Endometrial microvascular endothelial cells (primary cell): ENCODE data around the gene S100A8. TPM values are rescaled to one million over a fixed set of nuclear protein-coding genes. Genes with fewer than 3 reads are reported as not detected.
"Not testable (repeated sequence)": the region's sequence is repeated elsewhere in the genome, so short reads cannot be mapped to it uniquely, and the experiment has no call there.

Experiments
- in situ Hi-C: cut with HindIII; loops from 2 replicates; pipeline ENCODE4 v1.10.0; 2017; ENCODE audit warnings: low sequenced_read_pairs, low pct_unique_long_range_greater_than_20kb; ENCODE audit errors: inconsistent ontology term
- total RNA-seq: library from RNA; depleted of rRNA; stranded (reverse); fragments of >200 nt; gene quantifications from one replicate; pipeline ENCODE4 v1.2.3, GENCODE V29; 2015; ENCODE audit errors: inconsistent ontology term

Gene S100A8
- not detected for total RNA-seq

- in situ Hi-C loops = no loop called here
These were observed at the start of gene S100A8 for GRCh38 chr1:153390938-153391710. Gene S100A8 (minus strand): TSS chr1:153391073. CDS start chr1:153390535, 538 bp downstream.

- in situ Hi-C loops = no loop called here
These were observed 48.4 kb upstream of the S100A8 start for GRCh38 chr1:153439273-153439672.

- in situ Hi-C loops = no loop called here
These were observed 47.7 kb upstream of the S100A8 start for GRCh38 chr1:153438599-153438998.

GRCh38 chr1:153437236-153437635 is 46.4 kb upstream of the S100A8 start:
- in situ Hi-C loops = no loop called here

GRCh38 chr1:153434746-153435455 is 44.0 kb upstream of the S100A8 start:
- in situ Hi-C loops = no loop called here

GRCh38 chr1:153432874-153433681 is 42.2 kb upstream of the S100A8 start:
- in situ Hi-C loops = no loop called here

- in situ Hi-C loops = no loop called here
These were observed 41.1 kb upstream of the S100A8 start for GRCh38 chr1:153431928-153432327.

- in situ Hi-C loops = no loop called here
These were observed 40.6 kb upstream of the S100A8 start for GRCh38 chr1:153431427-153431826.

GRCh38 chr1:153431002-153431401 is 40.1 kb upstream of the S100A8 start:
- in situ Hi-C loops = no loop called here

- in situ Hi-C loops = no loop called here
These were observed 39.7 kb upstream of the S100A8 start for GRCh38 chr1:153430561-153430960.

GRCh38 chr1:153430166-153430553 is 39.3 kb upstream of the S100A8 start:
- in situ Hi-C loops = no loop called here

GRCh38 chr1:153429266-153430165 is 38.6 kb upstream of the S100A8 start:
- in situ Hi-C loops = no loop called here

GRCh38 chr1:153428791-153429190 is 37.9 kb upstream of the S100A8 start:
- in situ Hi-C loops = no loop called here

GRCh38 chr1:153428073-153428638 is 37.3 kb upstream of the S100A8 start:
- in situ Hi-C loops = no loop called here

- in situ Hi-C loops = no loop called here
These were observed 35.9 kb upstream of the S100A8 start for GRCh38 chr1:153426809-153427208.

- in situ Hi-C loops = no loop called here
These were observed 31.7 kb upstream of the S100A8 start for GRCh38 chr1:153422450-153423068.

GRCh38 chr1:153420306-153420705 is 29.4 kb upstream of the S100A8 start:
- in situ Hi-C loops = no loop called here

- in situ Hi-C loops = not testable (repeated sequence)
These were observed 28.5 kb upstream of the S100A8 start for GRCh38 chr1:153419436-153419793.
